Upper lobe of left lung (tissue), 6 donors: Measurements from ENCODE around the gene SLC22A1. TPM values are rescaled to one million over a fixed set of nuclear protein-coding genes. Genes with fewer than 3 reads are reported as not detected.
A peak's percentile ranks its signal among the peaks of the same experiment; 100 is the strongest.

Experiments
- ATAC-seq, 2 donors: fragments of 200-7000 bp; cut with Tn5 transposase; one replicate each; pipeline ENCODE4 v1.9.1; 2022; ENCODE audit warnings: mild to moderate bottlenecking in 2 of 2, moderate library complexity in 2 of 2; ENCODE audit not compliant: low FRiP score in 2 of 2
- DNase-seq, 2 donors: peaks; one replicate each; pipeline ENCODE4 v3.0.0-alpha.2; 2019 to 2020
- H3K27ac ChIP-seq, 4 donors: fragments of 200-600 bp; sonication (generic); one replicate each; pipeline ENCODE4 v1.5.1; 2016 to 2019
- H3K27me3 ChIP-seq, 4 donors: fragments of 200-600 bp; sonication (generic); one replicate each; pipeline ENCODE4 v1.5.1; 2017 to 2019
- H3K36me3 ChIP-seq, 4 donors: fragments of 200-600 bp; sonication (generic); one replicate each; pipeline ENCODE4 v1.5.1; 2016 to 2019
- H3K4me1 ChIP-seq, 4 donors: fragments of 200-600 bp; sonication (generic); one replicate each; pipeline ENCODE4 v1.5.1; 2018 to 2019
- H3K4me3 ChIP-seq, 4 donors: fragments of 200-600 bp; sonication (generic); one replicate each; pipeline ENCODE4 v1.5.1; 2017 to 2019; ENCODE audit warnings: mild to moderate bottlenecking in 2 of 4, moderate library complexity in 1 of 4
- H3K9me3 ChIP-seq, 4 donors: fragments of 200-600 bp; sonication (generic); one replicate each; pipeline ENCODE4 v1.5.1; 2018 to 2019
- CTCF ChIP-seq, 6 experiments: fragments of 450-650 bp in 4 of 6; fragments of 200-600 bp in 2 of 6; sonication (generic) in 2 of 6; IDR thresholded peaks; one replicate each; pipeline ENCODE4 v1.5.1; 2016 to 2019; ENCODE audit warnings: antibody characterized with exemption in 6 of 6
- EP300 ChIP-seq, 4 donors: sonication (generic); formaldehyde crosslinking; IDR thresholded peaks; one replicate each; pipeline ENCODE4 v1.5.1; 2017; ENCODE audit warnings: antibody characterized with exemption in 4 of 4, control low read depth in 2 of 4
- POLR2A ChIP-seq, 4 donors: fragments of 450-650 bp; IDR thresholded peaks; one replicate each; pipeline ENCODE4 v1.5.1; 2016 to 2017; ENCODE audit warnings: antibody characterized with exemption in 4 of 4, mild to moderate bottlenecking in 2 of 4
- POLR2AphosphoS5 ChIP-seq, 2 donors: sonication (generic); formaldehyde crosslinking; IDR thresholded peaks; one replicate each; pipeline ENCODE4 v1.5.1; 2017; ENCODE audit warnings: antibody characterized with exemption in 2 of 2
- WGBS, 2 donors: methylation state at CpG; one replicate each; pipeline ENCODE4 v1.1.5; 2017 to 2018; 5-methylcytosine and 5-hydroxymethylcytosine counted together
- total RNA-seq, 6 donors: library from RNA; depleted of rRNA in 4 of 6; stranded (reverse); fragments of >200 nt in 4 of 6; gene quantifications; one replicate each; pipeline versions ENCODE4 v1.1.0 to v1.2.1, GENCODE V29; 2016 to 2021
- donor health status: DM: no; HTN: no; CAD: no; lungs with moderate emphysema.
- donor health status: DM: no; HTN: yes; CAD: no; lungs with severe emphysema.

Gene SLC22A1
- total RNA-seq, 6 donors from 2014 or later: 0.67 to 4.2 (median 2.0) TPM

GRCh38 chr6:160092602-160093001, 29.0 kb upstream of the SLC22A1 start:
- H3K4me1 ChIP-seq: no peaks in the 10 kb centered on the region
- peaks cover 54 to 99% (median 87%) of the 10 kb centered on the region in 4 donors for H3K36me3 ChIP-seq
- ATAC-seq (peak in 1 of 2 donors; percentile 13), DNase-seq (peak in 1 of 2 donors; percentile 60)
- no peak for TF ChIP-seq CTCF (IDR thresholded peaks at IDR 0.05)
- no peak for TF ChIP-seq EP300 (IDR thresholded peaks at IDR 0.05)
- TF ChIP-seq POLR2A (IDR thresholded peaks at IDR 0.05): no peak
- no peak for TF ChIP-seq POLR2AphosphoS5 (IDR thresholded peaks at IDR 0.05)
- no peaks in the 10 kb centered on the region for H3K27me3 ChIP-seq
- H3K4me3 ChIP-seq: no peak overlapping the region
- WGBS, 2 donors: 95 to 98% methylated on average over 6 to 10 of the region's 10 CpGs
- no peak overlapping the region for H3K27ac ChIP-seq
- H3K9me3 ChIP-seq: no peaks in the 10 kb centered on the region

- no peaks in the 10 kb centered on the region for H3K9me3 ChIP-seq
- H3K4me1 ChIP-seq: no peaks in the 10 kb centered on the region
- no peak for TF ChIP-seq POLR2A (IDR thresholded peaks at IDR 0.05)
- no peak for TF ChIP-seq POLR2AphosphoS5 (IDR thresholded peaks at IDR 0.05)
- no peak for TF ChIP-seq CTCF (IDR thresholded peaks at IDR 0.05)
- no peak for TF ChIP-seq EP300 (IDR thresholded peaks at IDR 0.05)
- no peak for DNase-seq
- no peak overlapping the region for H3K27ac ChIP-seq
- peaks cover 58 to 99% (median 87%) of the 10 kb centered on the region in 4 donors for H3K36me3 ChIP-seq
- H3K27me3 ChIP-seq: no peaks in the 10 kb centered on the region
- no peak for ATAC-seq
- no peak overlapping the region for H3K4me3 ChIP-seq
- 91 to 93% methylated on average over 6 to 7 of the region's 7 CpGs for WGBS, 2 donors
Observed at GRCh38 chr6:160093061-160093460, 28.6 kb upstream of the SLC22A1 start.

- peaks cover 58 to 99% (median 86%) of the 10 kb centered on the region in 4 donors for H3K36me3 ChIP-seq
- WGBS, 2 donors: 87 to 91% methylated on average over 4 of the region's 4 CpGs
- H3K9me3 ChIP-seq: no peaks in the 10 kb centered on the region
- no peak overlapping the region for H3K27ac ChIP-seq
- H3K27me3 ChIP-seq: no peaks in the 10 kb centered on the region
- H3K4me1 ChIP-seq: no peaks in the 10 kb centered on the region
- no peak for DNase-seq
- no peak overlapping the region for H3K4me3 ChIP-seq
- no peak for ATAC-seq
- TF ChIP-seq POLR2A (IDR thresholded peaks at IDR 0.05): no peak
- no peak for TF ChIP-seq CTCF (IDR thresholded peaks at IDR 0.05)
- TF ChIP-seq POLR2AphosphoS5 (IDR thresholded peaks at IDR 0.05): no peak
- no peak for TF ChIP-seq EP300 (IDR thresholded peaks at IDR 0.05)
Observed at GRCh38 chr6:160093946-160094345, 27.7 kb upstream of the SLC22A1 start.

GRCh38 chr6:160095146-160095845, 26.3 kb upstream of the SLC22A1 start:
- no peak overlapping the region for H3K27ac ChIP-seq
- peaks cover 4 to 11% (median 8%) of the 10 kb centered on the region in 4 donors for H3K4me1 ChIP-seq
- DNase-seq: no peak
- no peaks in the 10 kb centered on the region for H3K27me3 ChIP-seq
- TF ChIP-seq POLR2AphosphoS5 (IDR thresholded peaks at IDR 0.05) (no peak), CTCF (IDR thresholded peaks at IDR 0.05) (no peak), POLR2A (IDR thresholded peaks at IDR 0.05) (no peak), EP300 (IDR thresholded peaks at IDR 0.05) (no peak)
- no peak for ATAC-seq
- 95 to 96% methylated on average over 8 of the region's 8 CpGs for WGBS, 2 donors
- no peaks in the 10 kb centered on the region for H3K9me3 ChIP-seq
- H3K4me3 ChIP-seq: no peak overlapping the region
- H3K36me3 ChIP-seq: peaks cover 45 to 93% (median 73%) of the 10 kb centered on the region in 4 donors
